MCF 10A (cell line): ENCODE data around the gene SMARCD3. TPM values are rescaled to one million over a fixed set of nuclear protein-coding genes. Genes with fewer than 3 reads are reported as not detected.

Experiments
- BruUV-seq: library from RNA; stranded (reverse); fragments of 400-500 nt; replicated peaks from 2 replicates; lab custom pipeline; 2021; lab: Mats Ljungman, UMichigan
- CTCF ChIA-PET: fragments of 300-600 bp; sonication (Branson Sonifier 250); formaldehyde crosslinking; extraction: SDS; loops from one replicate; lab custom pipeline; 2021; ENCODE audit warnings: antibody characterized with exemption, inconsistent platforms; lab: Yijun Ruan, JAX
- POLR2A ChIA-PET: fragments of 300-600, 350-650 bp; sonication (Branson Sonifier 250); formaldehyde crosslinking; extraction: SDS; loops from one replicate; lab custom pipeline; 2020; ENCODE audit warnings: antibody characterized with exemption, inconsistent platforms; lab: Yijun Ruan, JAX
- DNase-seq: peaks from one replicate; pipeline ENCODE4 v3.0.0-alpha.2; 2018; ENCODE audit not compliant: unreplicated experiment
- H3K27ac Mint-ChIP-seq: one replicate; pipeline ENCODE4 v1.8.0; 2022; ENCODE audit warnings: mild to moderate bottlenecking, low read depth, mixed read lengths; ENCODE audit not compliant: unreplicated experiment
- H3K27me3 Mint-ChIP-seq: one replicate; pipeline ENCODE4 v1.8.0; 2022; ENCODE audit warnings: mixed read lengths; ENCODE audit not compliant: insufficient read depth, unreplicated experiment
- H3K36me3 Mint-ChIP-seq: one replicate; pipeline ENCODE4 v1.8.0; 2022; ENCODE audit warnings: mild to moderate bottlenecking, moderate library complexity, mixed read lengths; ENCODE audit not compliant: insufficient read depth, unreplicated experiment
- H3K4me1 Mint-ChIP-seq: one replicate; pipeline ENCODE4 v1.8.0; 2022; ENCODE audit warnings: mixed read lengths; ENCODE audit not compliant: insufficient read depth, unreplicated experiment
- H3K4me3 Mint-ChIP-seq: one replicate; pipeline ENCODE4 v1.8.0; 2022; ENCODE audit warnings: mild to moderate bottlenecking, moderate library complexity, mixed read lengths; ENCODE audit not compliant: unreplicated experiment
- H3K9me3 Mint-ChIP-seq: one replicate; pipeline ENCODE4 v1.8.0; 2022; ENCODE audit warnings: mixed read lengths; ENCODE audit not compliant: unreplicated experiment
- CTCF ChIP-seq: fragments of 200-600 bp; IDR thresholded peaks from one replicate; pipeline ENCODE4 v1.8.0; 2022; ENCODE audit warnings: antibody characterized with exemption, mild to moderate bottlenecking; ENCODE audit not compliant: unreplicated experiment
- intact Hi-C: fragments of 100-400 bp; cut with micrococcal nuclease; formaldehyde crosslinking; loops from 2 replicates; pipeline ENCODE4 v1.14.1; 2022
- total RNA-seq: library from RNA; stranded (reverse); gene quantifications from 2 replicates; pipeline ENCODE4 v1.2.3, GENCODE V29; 2022

The SMARCD3 gene
- total RNA-seq, 1 experiment from 2014 or later, result 3.8 TPM

- ChIA-PET POLR2A (no interaction called here), CTCF (interaction anchor here (0.9 to 1.2 kb wide), 2 partner anchors 17 to 132 kb away, joined by 3 read pairs; no protein-coding TSS in a partner anchor)
- Mint-ChIP-seq H3K9me3 (no peaks in the 10 kb centered on the region), H3K4me3 (no peak overlapping the region), H3K4me1 (peaks cover 4% of the 10 kb centered on the region), H3K27ac (no peak overlapping the region), H3K27me3 (peaks cover 73% of the 10 kb centered on the region), H3K36me3 (no peaks in the 10 kb centered on the region)
- DNase-seq, result no peak
- intact Hi-C loops, result no loop called here
- TF ChIP-seq CTCF, result no peak
- BruUV-seq, result no TSS peak
Measured at GRCh38 chr7:151260883-151261282, 12.4 kb upstream of the SMARCD3 start.

GRCh38 chr7:151260471-151260870 is 12.0 kb upstream of the SMARCD3 start:
- no TSS peak for BruUV-seq
- H3K27ac Mint-ChIP-seq, result no peak overlapping the region
- H3K36me3 Mint-ChIP-seq, result no peaks in the 10 kb centered on the region
- intact Hi-C loops, result no loop called here
- DNase-seq, result no peak
- H3K4me3 Mint-ChIP-seq, result no peak overlapping the region
- no peak for TF ChIP-seq CTCF
- H3K4me1 Mint-ChIP-seq, result peaks cover 4% of the 10 kb centered on the region
- POLR2A ChIA-PET, result interaction anchor here (0.8 kb wide), 1 partner anchor 17 kb away, joined by 3 read pairs; no protein-coding TSS in a partner anchor
- H3K27me3 Mint-ChIP-seq, result peaks cover 78% of the 10 kb centered on the region
- no peaks in the 10 kb centered on the region for H3K9me3 Mint-ChIP-seq
- CTCF ChIA-PET, result interaction anchor here (1.2 kb wide), 1 partner anchor 132 kb away, joined by 3 read pairs; no protein-coding TSS in a partner anchor

GRCh38 chr7:151257990-151258389 is 9.5 kb upstream of the SMARCD3 start:
- no peak for DNase-seq
- peaks cover 79% of the 10 kb centered on the region for H3K27me3 Mint-ChIP-seq
- TF ChIP-seq CTCF, result no peak
- H3K36me3 Mint-ChIP-seq, result no peaks in the 10 kb centered on the region
- no peaks in the 10 kb centered on the region for H3K9me3 Mint-ChIP-seq
- intact Hi-C loops, result no loop called here
- no peak overlapping the region for H3K27ac Mint-ChIP-seq
- no peak overlapping the region for H3K4me3 Mint-ChIP-seq
- POLR2A ChIA-PET, result no interaction called here
- CTCF ChIA-PET, result interaction anchor here (0.7 to 1.0 kb wide), 5 partner anchors 14 to 1386 kb away, joined by 3 to 4 read pairs (median 3); no protein-coding TSS in a partner anchor
- no TSS peak for BruUV-seq
- H3K4me1 Mint-ChIP-seq, result peaks cover 4% of the 10 kb centered on the region

GRCh38 chr7:151256410-151257045 is 8.0 kb upstream of the SMARCD3 start:
- Mint-ChIP-seq H3K4me1 (peaks cover 10% of the 10 kb centered on the region), H3K27me3 (peaks cover 72% of the 10 kb centered on the region), H3K27ac (no peak overlapping the region), H3K4me3 (no peak overlapping the region), H3K9me3 (no peaks in the 10 kb centered on the region), H3K36me3 (no peaks in the 10 kb centered on the region)
- intact Hi-C loops, result no loop called here
- no peak for TF ChIP-seq CTCF
- no TSS peak for BruUV-seq
- ChIA-PET POLR2A (no interaction called here), CTCF (interaction anchor here (0.6 to 1.2 kb wide), 5 partner anchors 11 to 870 kb away, joined by 3 to 5 read pairs (median 3); no protein-coding TSS in a partner anchor)
- DNase-seq, result no peak
